Astrocyte of the hippocampus (primary cell): ENCODE data around the gene LAMC3.
A peak's percentile ranks its signal among the peaks of the same experiment; 100 is the strongest.

Source experiments
- DNase-seq: peaks from one replicate; pipeline ENCODE4 v3.0.0; 2011; ENCODE audit warnings: low read depth, low spot score

The LAMC3 gene

DNA sequence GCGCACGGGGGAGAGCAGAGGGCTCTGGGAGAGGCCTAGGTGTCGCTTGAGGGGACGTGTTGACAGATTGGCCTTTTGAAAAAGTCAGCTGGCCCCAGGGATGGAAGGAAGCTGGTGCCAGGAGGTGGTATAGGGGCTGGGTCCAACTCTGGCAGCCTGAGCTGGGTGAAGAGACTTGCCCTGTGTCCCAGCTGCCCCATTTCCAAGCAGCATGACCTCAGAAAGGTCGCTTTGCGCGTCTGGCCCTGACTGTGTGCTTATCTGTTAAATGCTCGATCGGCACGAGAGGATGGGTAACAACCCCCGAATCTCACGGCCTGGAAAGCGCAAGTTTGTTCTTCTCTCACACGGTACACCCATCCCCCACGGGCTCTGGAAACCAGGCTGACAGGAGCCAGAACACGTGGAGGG lies 31.2 kb upstream of the LAMC3 start:
- no peak for DNase-seq

DNA sequence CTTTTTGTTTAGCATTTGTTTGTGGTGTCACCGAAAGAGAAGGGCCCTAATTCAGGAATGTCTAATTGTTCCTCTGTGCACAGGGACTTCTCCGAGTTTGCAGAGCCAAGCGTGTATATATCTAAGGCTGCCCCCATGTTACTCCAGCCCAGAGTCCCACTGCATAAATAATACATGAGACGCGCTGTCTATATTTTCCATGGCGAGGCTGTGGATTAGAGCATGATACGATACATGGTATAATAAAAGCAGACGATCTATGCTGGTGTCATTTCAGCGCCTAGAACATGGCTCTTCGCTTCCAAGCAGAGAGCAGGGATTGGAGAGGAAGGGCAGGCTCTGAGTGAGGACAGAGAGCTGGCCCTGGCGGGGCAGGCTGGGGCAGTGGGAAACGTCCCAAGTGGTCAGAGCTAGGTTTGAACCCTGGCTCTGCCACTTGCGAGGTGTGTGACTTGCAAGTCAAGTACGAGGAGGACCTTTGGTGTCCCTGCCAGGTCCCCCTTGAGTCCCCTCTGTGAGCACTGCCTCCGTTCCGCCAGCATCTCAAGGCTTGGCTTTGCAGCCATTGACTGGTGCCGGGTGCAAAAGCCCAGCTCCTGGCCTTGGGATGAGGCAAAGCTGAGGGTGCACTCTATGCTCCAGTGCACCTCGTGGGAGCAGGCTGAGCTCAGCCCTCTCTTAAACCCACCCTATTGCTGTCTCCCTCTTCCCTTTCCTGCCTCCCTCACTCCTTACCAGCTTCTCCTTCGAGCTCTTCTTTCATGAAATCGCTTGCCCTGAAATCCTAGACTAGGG lies 29.2 kb upstream of the LAMC3 start:
- DNase-seq: no peak

DNA sequence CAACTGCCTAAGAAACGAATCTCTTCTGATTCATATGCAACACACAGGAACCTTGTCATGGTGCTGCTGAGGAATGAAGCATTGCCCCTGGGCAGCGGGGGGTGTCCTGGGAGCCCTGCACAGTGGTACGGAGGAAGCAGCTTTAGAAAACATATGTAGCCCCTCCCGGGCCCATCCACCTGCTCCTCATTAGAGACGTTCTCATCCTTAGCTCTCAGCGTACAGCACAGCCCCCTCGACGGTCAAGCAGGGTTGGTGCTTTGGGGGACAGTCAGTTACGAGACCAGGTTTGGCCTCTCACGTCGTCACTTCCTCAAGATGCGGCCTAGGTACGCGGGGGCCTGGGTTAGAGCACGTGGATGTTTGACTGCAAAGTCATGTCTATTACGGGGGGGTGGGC lies 28.4 kb upstream of the LAMC3 start:
- DNase-seq: no peak

DNA sequence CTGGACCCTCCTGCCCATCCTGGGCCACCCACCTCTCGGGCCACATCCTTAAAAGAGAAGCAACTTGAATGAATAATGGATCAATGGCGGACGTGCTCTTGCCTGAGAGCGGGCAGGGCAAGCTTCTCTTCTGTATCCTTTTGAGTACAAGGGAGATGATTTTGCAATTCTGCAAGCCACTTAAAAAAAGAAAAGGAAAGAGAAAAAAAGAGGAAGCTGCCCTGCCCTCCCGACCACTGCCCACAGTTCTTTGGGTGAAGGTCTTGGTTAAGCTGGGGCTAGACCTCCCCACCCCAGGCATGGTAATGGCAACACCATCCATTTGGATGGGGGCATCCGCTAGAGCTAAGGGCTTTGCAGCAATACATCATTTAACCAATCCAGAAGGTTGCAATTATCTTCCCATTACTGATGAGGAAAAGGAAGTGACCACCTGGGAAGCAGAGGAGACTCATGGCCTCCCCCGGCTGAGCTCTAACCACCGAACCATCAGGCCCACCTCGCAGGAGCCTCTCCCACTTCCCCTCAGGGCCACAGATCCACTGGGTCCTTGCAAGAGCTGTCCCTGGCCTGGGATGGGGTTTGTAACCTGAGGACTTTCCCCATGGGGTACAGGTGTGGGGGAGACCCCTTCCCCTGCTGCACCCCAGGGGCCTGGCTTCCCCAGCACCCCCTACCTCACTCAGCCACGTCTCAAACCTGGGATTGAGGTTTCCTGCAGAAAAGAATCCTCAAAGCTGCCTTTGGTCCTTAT lies 27.8 kb upstream of the LAMC3 start:
- no peak for DNase-seq

DNA sequence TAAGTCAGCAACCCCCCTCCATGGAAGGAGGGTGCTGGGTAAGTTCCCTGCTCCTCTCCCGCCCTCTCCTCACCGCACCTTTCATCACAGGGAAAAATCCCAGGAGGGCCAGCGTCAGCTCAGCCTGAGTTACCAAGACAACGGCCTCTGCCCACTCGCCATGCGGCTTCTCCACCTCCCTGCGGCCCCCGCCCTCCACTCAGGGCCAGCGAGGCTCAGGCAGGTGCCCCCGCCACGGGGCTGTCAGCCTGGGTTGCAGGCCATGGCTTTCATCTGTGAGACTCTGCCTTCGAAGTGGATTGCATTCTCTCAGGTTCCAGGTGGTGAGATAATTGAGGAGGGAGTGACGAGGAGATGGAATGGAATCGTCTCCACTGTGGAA lies 27.2 kb upstream of the LAMC3 start:
- no peak for DNase-seq

DNA sequence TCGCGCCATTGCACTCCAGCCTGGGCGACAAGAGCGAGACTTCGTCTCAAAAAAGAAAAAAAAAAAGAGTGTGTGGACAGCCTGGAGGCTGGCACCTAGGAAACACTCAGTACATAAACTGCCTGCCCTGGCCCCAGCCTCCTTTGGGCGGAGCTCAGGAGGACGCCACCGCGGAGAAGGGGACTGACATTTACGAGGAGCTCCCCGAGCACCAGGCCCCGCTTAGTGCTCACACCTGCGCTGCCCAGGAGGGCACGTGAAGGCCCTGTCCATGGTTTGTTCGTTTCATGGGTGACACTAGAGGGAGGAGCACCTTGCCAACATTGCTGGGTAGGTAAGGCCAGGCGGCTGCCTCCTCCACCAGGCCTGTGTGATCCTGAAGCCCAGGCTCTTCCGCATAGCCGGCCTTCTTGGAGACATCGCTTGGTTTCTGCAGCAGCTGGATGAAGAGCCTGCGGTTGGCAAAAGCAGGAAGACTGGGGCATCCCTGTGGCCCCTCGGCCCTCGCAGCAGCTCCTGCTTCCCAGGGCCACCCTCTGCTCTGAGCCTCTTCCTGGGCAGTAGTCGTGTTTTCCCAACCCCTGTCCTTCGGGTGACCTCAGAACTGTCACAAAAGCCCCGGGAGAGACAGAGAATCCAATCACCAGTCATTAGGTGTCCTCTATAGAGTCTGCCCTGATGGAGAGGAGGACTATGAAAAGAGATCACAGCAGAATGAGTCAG lies 26.2 kb upstream of the LAMC3 start:
- DNase-seq: no peak

DNA sequence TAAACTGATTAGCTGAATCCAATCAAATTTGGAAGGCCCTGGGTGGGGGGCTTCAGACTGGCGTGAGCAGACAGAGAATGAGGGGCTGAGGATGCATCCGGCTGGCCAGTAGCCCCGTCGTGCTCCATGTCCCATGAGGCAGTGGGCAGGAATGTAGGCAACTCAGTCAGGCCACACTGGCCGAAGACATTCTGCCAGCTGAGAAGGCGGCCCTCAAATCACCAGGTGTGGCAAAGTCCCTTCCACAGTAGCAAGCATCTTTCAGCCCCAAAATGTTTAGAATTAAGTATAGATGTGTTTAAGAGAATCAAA lies 25.7 kb upstream of the LAMC3 start:
- no peak for DNase-seq

DNA sequence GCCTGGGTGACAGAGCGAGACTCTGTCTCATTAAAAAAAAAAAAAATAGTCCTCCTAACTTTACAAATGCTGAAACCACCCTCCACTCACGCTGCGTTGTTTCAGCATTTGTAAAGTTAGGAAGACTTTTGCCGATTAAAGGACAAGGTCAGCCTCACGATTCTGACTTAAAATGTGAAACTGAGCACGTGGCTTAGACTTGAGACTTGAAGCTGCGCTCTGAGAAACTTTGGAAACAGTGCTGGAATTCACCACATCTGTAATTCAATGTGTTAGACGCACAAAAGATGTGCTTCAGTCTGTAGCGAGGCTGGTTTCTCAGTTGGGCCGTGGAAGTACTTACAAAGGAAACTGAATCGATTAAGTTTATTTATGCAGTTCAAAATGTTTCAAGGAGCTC lies 25.0 kb upstream of the LAMC3 start:
- no peak for DNase-seq

DNA sequence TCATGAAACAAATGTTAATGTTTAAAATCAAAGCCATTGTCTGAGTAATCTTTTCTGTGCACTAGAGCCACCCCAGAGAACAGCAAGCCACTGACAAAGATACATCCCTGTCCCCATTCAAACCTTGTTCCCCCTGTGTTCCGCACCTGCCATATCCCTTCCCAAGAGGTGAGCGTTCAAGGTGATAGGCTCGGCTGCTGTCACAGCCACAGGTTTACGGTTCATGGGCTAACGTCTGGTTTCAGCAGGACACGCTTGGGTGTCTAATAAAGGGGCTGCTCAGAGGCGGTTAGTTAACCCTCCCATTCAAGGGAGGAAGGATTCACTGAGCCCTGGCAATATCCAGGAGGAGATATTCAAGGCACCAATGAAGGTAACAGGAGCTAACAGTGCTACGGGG lies 24.5 kb upstream of the LAMC3 start:
- no peak for DNase-seq

DNA sequence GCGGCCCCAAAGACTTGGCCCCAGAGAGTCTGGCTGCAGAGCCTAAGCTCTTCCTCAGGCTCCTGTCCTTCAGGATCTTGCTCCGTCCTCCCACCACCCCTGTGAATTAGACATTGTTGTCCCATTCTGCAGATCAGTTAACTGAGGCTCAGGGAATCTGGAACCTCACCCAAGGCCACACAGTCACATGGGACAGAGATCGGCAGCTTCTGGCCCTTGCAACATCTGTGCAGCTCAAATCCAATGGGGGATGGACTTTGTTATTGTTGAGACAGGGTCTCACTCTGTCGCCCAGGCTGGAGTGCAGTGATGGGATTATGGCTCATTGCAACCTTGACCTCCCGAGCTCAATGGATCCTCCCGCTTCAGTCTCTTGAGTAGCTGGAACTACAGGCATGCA lies 23.9 kb upstream of the LAMC3 start:
- no peak for DNase-seq

DNA sequence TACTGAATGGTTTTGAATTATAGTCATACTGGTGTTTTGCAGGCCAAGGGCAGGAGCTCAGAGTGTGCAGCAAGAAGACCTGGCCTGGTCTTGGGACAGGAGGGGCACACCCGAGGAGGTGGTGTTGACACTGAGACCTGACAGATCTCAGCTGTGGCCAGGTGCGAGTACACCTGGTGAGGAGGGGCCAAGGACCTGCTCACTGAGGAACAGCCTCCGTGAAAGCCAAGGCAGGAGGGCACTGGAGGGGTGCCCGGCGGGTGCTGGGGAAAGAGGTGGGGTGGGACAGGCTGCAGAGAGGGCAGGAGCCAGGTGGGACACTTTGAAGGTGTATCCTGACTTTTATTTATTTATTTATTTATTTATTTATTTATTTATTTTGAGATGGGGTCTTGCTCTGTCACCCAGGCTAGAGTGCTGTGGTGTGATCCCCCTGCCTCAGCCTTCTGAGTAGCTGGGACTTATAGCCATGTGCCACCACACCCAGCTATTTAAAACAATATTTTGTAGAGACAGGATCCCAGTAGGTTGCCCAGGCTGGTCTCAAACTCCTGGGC lies 23.3 kb upstream of the LAMC3 start:
- DNase-seq: no peak

DNA sequence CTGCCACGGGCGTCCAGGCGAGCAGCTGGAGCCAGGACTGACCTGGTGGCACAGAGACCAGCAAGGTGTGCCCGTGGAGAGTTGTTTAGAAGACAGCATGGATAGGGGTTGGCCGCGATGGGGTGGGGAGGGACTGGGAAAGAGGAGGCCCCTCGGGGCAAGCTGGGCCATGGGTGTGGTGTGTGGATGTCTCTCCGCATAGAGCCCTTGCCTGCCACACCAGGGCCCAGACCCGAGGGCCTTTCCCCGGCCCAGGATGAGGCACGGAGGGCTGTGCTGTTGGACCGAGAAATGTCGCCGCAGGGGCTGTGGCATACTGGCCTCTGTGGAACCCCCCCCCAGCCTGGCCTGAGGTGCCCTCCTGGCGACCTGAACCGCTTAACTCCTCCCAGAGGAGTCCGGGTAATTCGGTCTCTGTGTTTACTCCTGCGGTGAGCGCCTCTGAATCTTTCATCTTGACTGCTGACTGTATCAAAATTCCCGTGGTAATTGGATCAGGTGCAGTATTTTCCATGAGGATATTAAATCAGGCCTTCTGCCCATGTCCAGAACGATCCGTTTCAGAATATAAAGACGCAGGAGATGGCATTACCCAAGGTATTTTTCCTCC lies 22.5 kb upstream of the LAMC3 start:
- no peak for DNase-seq

DNA sequence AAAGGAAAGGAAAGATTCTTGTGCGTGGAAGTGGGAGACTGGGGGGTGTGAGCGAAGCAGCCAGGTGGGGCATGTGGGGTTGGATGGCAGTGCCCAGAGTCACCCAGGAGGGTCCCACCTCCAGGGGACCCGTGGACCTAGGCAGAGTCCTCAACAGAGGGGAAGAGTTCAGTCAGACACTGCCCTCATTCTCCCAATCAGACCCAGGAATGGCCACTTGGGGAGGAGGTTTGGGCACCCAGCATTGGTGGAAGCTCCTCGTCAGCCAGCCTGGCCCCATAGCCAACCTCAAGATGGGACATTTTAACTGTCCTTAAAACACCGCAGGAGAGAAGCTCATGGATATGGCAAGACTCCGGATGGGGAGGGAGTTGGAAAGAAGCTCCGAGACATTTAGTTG lies 21.9 kb upstream of the LAMC3 start:
- no peak for DNase-seq

DNA sequence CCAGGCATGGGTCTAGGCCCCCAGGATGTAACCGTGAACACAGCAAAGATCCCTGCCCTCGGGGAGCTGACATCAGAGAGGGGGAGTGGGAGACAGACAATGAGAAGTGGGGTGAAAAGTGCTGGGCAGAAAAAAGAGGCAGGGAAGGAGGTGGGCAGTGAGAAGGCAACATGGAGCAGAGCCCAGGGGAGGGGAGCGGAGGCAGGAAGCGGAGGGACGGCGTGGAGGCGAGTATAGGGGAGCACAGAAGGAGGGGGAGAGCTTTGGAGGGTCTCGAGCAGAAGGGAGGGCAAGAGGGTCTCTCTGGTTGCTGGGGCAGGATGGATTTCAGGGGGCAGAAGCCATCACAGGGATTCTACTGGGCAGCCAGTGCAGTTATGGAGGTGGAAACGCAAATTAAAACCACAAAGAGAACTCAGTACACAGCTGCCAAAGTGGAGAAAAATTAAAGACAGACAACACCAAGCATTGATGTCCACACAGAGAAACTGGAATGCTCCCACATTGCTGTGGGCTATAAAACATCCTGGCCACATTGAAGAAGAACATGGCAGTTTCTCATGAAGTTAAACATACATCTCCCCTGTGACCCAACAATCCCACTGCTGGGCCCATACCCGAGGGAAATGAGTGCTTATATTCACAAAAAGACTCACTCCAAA lies 21.1 kb upstream of the LAMC3 start:
- no peak for DNase-seq

DNA sequence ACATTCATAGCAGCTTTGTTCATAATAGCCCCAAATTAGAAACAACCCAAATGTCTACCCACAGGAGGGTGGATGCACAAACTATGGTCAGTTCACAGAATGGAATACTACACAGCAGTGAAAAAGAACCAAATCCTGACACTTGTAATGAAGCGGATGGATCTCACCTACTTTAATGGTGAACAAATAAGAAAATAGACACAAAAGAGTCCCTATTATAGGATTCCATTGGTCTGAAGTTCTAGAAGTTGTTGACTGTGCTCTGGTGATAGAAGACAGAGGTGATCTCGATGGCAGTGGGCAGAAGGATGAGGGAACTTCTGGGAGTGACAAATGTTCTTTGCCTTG lies 20.6 kb upstream of the LAMC3 start:
- no peak for DNase-seq

DNA sequence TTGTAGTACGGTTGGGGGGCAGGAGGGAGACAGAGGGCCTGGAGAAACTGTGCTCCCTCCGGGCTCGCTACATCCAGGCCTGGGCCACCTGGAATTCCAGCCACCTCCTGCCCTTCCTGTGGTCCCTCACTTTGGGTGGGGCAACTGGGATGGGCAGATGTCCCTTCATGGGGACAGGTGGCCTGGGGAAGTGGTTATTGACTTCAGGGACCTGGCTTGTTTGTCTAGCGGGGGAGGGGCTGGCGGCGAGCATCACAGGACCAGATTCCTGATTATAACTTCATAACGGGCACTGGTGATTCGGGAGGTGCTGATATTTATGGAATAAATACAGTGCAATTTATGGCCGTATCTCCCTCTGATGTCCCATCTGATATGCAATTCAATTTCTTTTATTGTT lies 20.1 kb upstream of the LAMC3 start:
- DNase-seq: no peak

DNA sequence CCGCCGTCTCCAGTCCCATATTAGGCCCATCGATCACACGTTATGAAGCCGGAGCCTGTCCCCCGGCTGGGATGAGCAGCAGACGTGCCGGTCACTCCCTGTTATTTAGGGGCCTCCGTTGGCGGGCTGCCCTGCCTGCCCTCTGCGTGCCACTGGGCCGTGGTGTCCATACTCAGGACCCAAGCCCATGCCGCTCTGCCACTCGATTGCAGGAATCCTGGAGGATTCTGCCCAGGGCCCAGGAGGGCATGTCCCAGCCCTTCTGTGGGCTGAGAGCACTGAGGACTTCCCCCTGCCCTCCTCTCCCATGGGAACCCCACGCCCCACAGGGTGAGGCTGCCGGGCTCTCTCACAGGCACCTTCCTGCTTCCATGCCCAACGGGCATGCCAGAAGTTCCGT lies 19.6 kb upstream of the LAMC3 start:
- DNase-seq: no peak

DNA sequence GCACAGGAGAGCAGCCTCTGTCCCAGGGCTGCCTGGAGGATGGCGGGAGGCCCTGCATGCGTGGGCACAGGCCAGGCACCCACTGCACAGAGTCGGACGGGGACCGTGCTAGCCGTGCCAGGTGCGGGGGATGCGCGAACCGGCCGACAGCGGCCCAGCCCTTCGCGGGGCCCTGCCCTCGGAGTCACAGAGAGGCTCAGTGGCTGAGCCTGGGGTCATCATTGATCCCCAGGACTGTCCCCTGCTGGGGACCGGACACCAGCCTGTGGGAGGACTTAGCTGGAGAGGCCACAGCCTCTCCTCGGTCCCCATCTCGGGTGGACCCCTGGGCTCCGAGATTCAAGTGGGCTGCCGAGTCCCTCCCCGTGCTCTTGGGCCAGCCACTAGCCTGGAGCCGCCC lies 19.1 kb upstream of the LAMC3 start:
- DNase-seq: no peak

DNA sequence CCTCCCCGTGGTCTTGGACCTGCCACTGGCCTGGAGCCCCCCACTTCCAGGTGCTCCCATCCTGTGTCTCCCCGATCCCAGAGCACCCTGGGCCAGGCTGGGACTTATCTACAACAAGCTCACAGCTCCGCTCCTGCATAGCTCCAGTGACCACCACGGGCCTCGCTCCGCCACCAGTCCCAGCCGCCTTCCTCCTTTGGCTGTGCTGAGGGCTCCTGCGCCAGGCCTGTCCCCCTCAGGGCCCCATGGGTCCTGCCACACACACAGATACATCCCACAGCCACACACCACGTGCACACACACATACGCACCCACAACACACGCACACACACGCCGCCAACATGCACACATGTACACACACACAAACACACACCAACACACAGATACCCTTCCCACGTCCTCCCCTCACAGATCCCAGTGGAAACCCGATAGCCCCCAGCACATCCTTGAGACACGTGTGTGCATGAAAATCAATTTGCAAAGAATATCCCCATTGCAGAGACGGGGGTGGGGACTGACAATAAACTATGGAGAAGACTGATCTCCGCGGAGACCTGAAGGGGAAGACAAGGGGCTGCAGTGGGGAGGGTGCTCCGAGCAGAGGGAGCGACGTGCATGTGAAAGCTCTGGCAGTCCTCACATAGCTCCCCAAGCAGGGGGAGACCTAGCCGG lies 18.5 kb upstream of the LAMC3 start:
- DNase-seq: no peak

DNA sequence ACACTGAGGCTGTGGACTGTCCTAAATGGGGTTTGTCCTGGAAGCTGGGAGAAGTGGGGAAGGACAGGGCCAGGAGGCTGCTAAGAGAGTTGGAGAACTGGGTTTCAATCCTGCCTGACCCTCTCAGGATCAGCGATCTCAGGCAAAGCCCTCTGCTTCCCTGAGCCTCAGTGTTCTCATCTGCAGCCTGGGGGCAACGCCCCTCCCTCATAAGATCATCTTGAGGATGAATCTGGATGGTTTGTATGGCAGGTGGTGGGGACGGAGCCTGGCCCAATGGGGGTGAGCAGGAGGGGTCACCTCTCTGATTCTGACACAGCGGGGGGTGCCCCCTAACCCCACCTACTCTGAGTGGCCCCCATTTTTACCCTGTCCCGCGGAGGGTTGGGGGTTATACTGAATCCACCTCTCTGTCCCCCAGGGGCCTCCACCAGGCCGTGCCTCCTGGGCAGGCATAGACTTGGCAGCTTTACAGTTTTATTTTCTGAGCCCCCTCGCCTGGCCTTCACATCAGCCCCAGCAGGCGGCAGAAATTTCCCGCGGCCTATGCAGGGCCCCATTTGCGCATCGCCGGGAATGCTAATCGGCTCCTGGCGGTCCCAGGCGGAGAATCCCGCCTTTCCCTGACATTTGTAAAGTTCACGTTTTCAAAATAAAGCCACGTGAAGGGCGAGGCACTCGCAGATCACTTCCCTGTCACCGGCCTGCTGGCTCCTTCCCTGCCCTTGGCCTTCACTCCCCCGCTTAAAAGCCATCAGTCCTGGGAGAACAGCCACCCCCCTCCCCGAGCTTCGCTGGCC lies 17.8 kb upstream of the LAMC3 start:
- DNase-seq: peak; percentile 29
